SU-DHL-6 (cell line): ENCODE results near the gene AKAP8L.

ENCODE experiments used
- H2AFZ ChIP-seq: fragments of 200-600 bp; sonication (generic); 2 replicates; pipeline ENCODE4 v1.6.1; 2014; ENCODE audit warnings: low read depth, mild to moderate bottlenecking, moderate library complexity, mixed read lengths, antibody characterized with exemption, low read length; ENCODE audit not compliant: severe bottlenecking
- H3F3A ChIP-seq: fragments of 200-600 bp; shearing (Covaris generic); 2 replicates; pipeline ENCODE4 v1.6.0; 2016; ENCODE audit warnings: antibody characterized with exemption, mild to moderate bottlenecking; ENCODE audit not compliant: insufficient read depth
- H3K27ac ChIP-seq: fragments of 200-600 bp; sonication (generic); 2 replicates; pipeline ENCODE4 v1.5.1; 2016; ENCODE audit warnings: low read depth, mild to moderate bottlenecking, low read length, moderate library complexity, mixed read lengths
- H3K27me3 ChIP-seq: fragments of 200-600 bp; sonication (generic), shearing (Covaris generic); 2 replicates; pipeline ENCODE4 v1.6.0; 2014; ENCODE audit warnings: mild to moderate bottlenecking, low read length
- H3K36me3 ChIP-seq: fragments of 200-600 bp; sonication (generic); 2 replicates; pipeline ENCODE4 v1.6.1; 2014; ENCODE audit warnings: mild to moderate bottlenecking, low read length, mixed read lengths
- H3K4me2 ChIP-seq: fragments of 300-600, 200-600 bp; shearing (Covaris generic), sonication (generic); 2 replicates; pipeline ENCODE4 v1.6.0; 2014; ENCODE audit warnings: low read length, low read depth, mild to moderate bottlenecking; ENCODE audit not compliant: poor library complexity, severe bottlenecking
- H3K4me3 ChIP-seq: fragments of 200-600 bp; sonication (generic); 2 replicates; pipeline ENCODE4 v1.5.1; 2014; ENCODE audit warnings: antibody characterized with exemption, low read length, mild to moderate bottlenecking, mixed read lengths; ENCODE audit not compliant: insufficient read depth, poor library complexity, severe bottlenecking
- H3K79me2 ChIP-seq: fragments of 200-600 bp; sonication (generic); 2 replicates; pipeline ENCODE4 v1.6.1; 2014; ENCODE audit warnings: mild to moderate bottlenecking, low read length, moderate library complexity; ENCODE audit not compliant: insufficient read depth
- H3K9ac ChIP-seq: fragments of 200-600 bp; sonication (generic); 2 replicates; pipeline ENCODE4 v1.7.0; 2014; ENCODE audit warnings: mild to moderate bottlenecking, low read length
- H3K9me2 ChIP-seq: fragments of 200-600 bp; sonication (generic); replicated peaks from 2 replicates; pipeline ENCODE4 v1.6.1; 2014; ENCODE audit warnings: low read length; ENCODE audit not compliant: insufficient read depth
- H3K9me3 ChIP-seq: fragments of 200-600 bp; sonication (generic); 2 replicates; pipeline ENCODE4 v1.6.1; 2014; ENCODE audit warnings: low read length, mixed read lengths; ENCODE audit not compliant: insufficient read depth
- H4K20me1 ChIP-seq: fragments of 200-600 bp; sonication (generic); 2 replicates; pipeline ENCODE4 v1.6.1; 2014; ENCODE audit warnings: low read depth, mild to moderate bottlenecking, antibody characterized with exemption, low read length, moderate library complexity, mixed read lengths
- EZH2phosphoT487 ChIP-seq: fragments of 200-600 bp; sonication (generic), shearing (Covaris generic); conservative IDR thresholded peaks from 2 replicates; pipeline ENCODE4 v1.6.1; 2018; ENCODE audit warnings: mild to moderate bottlenecking, antibody characterized with exemption, low read length, moderate library complexity, mixed read lengths
- TF ChIP-seq, protein P1 (sequence below): fragments of 200-600 bp; sonication (generic); IDR thresholded peaks from one replicate; pipeline ENCODE4 v1.5.1; 2017; ENCODE audit warnings: antibody characterized with exemption, mild to moderate bottlenecking, low read length, moderate library complexity; ENCODE audit not compliant: insufficient read depth, poor library complexity, severe bottlenecking

Gene AKAP8L

DNA sequence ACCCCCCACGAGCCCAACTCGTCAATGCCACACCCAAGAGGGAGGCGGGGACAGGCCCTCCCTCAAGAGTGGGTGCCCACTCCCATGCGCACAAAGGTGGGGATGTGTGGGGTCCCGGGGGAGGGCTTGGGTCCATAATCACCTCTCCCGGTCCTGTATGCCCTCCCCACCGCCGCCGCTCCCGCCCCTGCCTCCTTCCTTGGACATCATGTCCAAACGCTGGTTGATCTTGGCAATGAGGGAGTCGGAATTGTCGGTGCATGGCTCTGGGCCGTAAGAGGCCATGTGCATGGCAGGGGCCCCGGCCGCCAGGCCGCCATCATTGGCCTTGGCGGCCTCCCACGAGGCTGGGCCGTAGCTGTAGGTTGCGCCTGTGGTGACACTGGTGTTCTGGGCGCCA lies 45.1 kb downstream of the AKAP8L start:
- no peaks in the 10 kb centered on the region for H3F3A ChIP-seq
- no peak overlapping the region for H3K4me2 ChIP-seq
- no peaks in the 10 kb centered on the region; the same call in 1 of the 2 replicates for H3K36me3 ChIP-seq
- H3K9ac ChIP-seq, result no peak overlapping the region
- peaks cover 77% of the 10 kb centered on the region for H3K79me2 ChIP-seq
- H3K27ac ChIP-seq, result no peak overlapping the region
- H3K9me3 ChIP-seq, result no peaks in the 10 kb centered on the region
- H3K9me2 ChIP-seq, result no peaks in the 10 kb centered on the region
- H2AFZ ChIP-seq, result no peak overlapping the region
- no peak overlapping the region for H3K4me3 ChIP-seq
- H4K20me1 ChIP-seq, result peaks cover 10% of the 10 kb centered on the region; the same call in 1 of the 2 replicates
- no peak for TF ChIP-seq EZH2phosphoT487
- TF ChIP-seq, protein P1, sequence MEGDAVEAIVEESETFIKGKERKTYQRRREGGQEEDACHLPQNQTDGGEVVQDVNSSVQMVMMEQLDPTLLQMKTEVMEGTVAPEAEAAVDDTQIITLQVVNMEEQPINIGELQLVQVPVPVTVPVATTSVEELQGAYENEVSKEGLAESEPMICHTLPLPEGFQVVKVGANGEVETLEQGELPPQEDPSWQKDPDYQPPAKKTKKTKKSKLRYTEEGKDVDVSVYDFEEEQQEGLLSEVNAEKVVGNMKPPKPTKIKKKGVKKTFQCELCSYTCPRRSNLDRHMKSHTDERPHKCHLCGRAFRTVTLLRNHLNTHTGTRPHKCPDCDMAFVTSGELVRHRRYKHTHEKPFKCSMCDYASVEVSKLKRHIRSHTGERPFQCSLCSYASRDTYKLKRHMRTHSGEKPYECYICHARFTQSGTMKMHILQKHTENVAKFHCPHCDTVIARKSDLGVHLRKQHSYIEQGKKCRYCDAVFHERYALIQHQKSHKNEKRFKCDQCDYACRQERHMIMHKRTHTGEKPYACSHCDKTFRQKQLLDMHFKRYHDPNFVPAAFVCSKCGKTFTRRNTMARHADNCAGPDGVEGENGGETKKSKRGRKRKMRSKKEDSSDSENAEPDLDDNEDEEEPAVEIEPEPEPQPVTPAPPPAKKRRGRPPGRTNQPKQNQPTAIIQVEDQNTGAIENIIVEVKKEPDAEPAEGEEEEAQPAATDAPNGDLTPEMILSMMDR, result no peak
- H3K27me3 ChIP-seq, result no peaks in the 10 kb centered on the region

DNA sequence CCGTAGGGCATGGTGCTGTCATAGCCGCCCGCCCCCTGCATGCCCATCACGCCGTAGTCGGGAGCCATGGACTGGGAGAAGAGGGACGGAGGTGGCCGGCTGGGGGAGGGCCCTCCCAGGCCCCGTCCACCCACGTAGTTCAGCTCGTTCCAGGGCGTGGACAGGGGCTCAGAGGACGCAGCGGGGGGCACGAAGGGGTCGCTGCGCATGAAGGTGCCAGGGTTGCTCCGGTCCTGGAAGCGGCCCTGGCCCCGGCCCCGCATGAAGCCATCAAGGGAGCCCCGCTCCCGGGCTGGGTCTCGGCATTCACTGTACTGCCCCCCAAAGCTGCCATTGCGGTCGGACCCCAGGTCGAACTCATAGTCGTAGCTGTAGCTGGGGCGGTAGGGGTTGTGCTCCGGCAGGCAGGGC lies 45.9 kb downstream of the AKAP8L start:
- H3K4me2 ChIP-seq, result no peak overlapping the region
- no peaks in the 10 kb centered on the region for H3K9me3 ChIP-seq
- no peak overlapping the region for H2AFZ ChIP-seq
- no peaks in the 10 kb centered on the region; the same call in 1 of the 2 replicates for H3K36me3 ChIP-seq
- no peak overlapping the region for H3K9ac ChIP-seq
- TF ChIP-seq, protein P1, result no peak
- no peak for TF ChIP-seq EZH2phosphoT487
- no peaks in the 10 kb centered on the region for H3F3A ChIP-seq
- H3K79me2 ChIP-seq, result peaks cover 69% of the 10 kb centered on the region
- peaks cover 10% of the 10 kb centered on the region; the same call in 1 of the 2 replicates for H4K20me1 ChIP-seq
- no peak overlapping the region for H3K27ac ChIP-seq
- H3K9me2 ChIP-seq, result no peaks in the 10 kb centered on the region
- no peak overlapping the region for H3K4me3 ChIP-seq
- H3K27me3 ChIP-seq, result no peaks in the 10 kb centered on the region

DNA sequence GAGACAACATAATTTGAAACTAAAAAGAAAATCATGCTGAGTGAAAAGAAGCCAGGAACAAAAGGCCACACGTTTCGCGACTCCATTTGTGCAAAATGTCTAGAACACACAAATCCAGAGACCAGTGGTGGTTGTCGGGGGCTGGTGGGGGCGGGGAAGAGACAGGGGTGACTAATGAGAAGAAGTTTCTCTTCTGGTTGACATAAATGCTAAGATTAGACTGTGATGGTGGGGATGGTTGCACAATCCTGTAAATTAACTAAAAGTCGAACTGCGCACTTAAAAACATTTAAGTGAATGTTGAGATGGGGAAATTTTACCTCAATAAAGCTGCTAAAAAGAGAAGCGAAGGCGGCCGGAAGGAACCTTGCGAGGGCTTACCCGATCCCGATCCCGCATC lies 46.3 kb downstream of the AKAP8L start:
- H3K79me2 ChIP-seq, result peaks cover 65% of the 10 kb centered on the region
- H3K27me3 ChIP-seq, result no peaks in the 10 kb centered on the region
- H4K20me1 ChIP-seq, result peaks cover 10% of the 10 kb centered on the region; the same call in 1 of the 2 replicates
- no peak overlapping the region for H2AFZ ChIP-seq
- H3K27ac ChIP-seq, result no peak overlapping the region
- H3K9me2 ChIP-seq, result no peaks in the 10 kb centered on the region
- H3K9ac ChIP-seq, result no peak overlapping the region
- no peaks in the 10 kb centered on the region; the same call in 1 of the 2 replicates for H3K36me3 ChIP-seq
- H3K4me3 ChIP-seq, result no peak overlapping the region
- TF ChIP-seq, protein P1, result no peak
- no peak for TF ChIP-seq EZH2phosphoT487
- H3K9me3 ChIP-seq, result no peaks in the 10 kb centered on the region
- H3K4me2 ChIP-seq, result no peak overlapping the region
- H3F3A ChIP-seq, result no peaks in the 10 kb centered on the region
